NCI-H345 treated with DMSO at 0.1 percent for 48 hours (cell line): ENCODE results near the gene ATAD1.
A peak's percentile ranks its signal among the peaks of the same experiment; 100 is the strongest.
"Not testable (repeated sequence)": the region's sequence is repeated elsewhere in the genome, so short reads cannot be mapped to it uniquely, and the experiment has no call there.

ENCODE experiments used
- DNase-seq: peaks from one replicate; lab custom pipeline; 2025; ENCODE audit not compliant: unreplicated experiment; lab: John Stamatoyannopoulos, UW

The ATAD1 gene

DNA sequence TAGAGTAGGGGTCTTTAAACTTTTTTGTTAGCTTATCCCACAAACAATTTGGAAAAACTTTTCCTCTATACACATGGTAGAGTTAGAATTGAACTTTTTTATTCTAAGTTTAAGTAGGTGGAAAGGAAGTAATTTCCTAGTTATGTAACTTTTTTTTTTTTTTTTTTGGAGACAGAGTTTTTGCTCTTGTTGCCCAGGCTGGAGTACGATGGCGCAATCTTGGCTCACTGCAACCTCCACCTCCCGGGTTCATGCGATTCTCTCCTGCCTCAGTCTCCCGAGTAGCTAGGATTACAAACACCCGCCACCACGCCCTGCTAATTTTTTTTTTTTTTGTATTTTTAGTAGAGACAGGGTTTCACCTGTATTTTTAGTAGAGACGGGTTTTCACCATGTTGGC, 28.7 kb upstream of the ATAD1 start:
- DNase-seq, result not testable (repeated sequence)

DNA sequence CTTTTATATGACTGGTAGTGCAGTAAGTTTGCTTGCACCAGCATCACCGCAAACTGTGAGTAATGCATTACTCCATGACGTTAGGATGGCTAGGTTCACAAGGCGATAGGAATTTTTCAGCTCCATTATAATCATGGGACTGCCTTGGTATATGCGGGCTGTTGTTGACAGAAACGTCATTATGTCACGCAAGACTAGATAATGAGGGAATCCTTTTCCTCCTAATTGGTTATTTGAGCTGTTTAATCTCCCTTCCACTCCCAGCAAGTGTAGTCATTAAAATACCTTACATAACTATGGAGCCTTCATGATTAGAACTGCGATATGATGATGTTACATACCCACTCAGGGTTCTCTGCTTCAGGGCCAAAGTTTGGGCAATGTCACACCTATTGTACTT, 28.0 kb upstream of the ATAD1 start:
- DNase-seq, result no peak

DNA sequence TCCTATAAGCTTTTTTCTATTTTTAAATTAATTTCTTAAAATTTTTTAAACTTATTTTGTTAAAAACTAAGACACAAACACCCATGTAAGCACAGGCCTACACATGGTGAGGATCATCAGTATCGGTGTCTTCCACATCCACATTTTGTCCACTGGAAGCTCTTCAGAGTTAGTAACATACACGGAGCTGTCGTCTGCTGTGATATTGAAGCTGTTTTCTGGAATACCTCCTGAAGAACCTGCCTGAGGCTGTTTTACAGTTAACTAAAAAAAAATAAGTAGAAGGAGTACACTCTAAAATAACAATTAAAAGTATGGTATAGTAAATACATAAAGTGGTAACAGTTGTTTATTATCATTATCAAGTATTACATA, 27.6 kb upstream of the ATAD1 start:
- no peak for DNase-seq

DNA sequence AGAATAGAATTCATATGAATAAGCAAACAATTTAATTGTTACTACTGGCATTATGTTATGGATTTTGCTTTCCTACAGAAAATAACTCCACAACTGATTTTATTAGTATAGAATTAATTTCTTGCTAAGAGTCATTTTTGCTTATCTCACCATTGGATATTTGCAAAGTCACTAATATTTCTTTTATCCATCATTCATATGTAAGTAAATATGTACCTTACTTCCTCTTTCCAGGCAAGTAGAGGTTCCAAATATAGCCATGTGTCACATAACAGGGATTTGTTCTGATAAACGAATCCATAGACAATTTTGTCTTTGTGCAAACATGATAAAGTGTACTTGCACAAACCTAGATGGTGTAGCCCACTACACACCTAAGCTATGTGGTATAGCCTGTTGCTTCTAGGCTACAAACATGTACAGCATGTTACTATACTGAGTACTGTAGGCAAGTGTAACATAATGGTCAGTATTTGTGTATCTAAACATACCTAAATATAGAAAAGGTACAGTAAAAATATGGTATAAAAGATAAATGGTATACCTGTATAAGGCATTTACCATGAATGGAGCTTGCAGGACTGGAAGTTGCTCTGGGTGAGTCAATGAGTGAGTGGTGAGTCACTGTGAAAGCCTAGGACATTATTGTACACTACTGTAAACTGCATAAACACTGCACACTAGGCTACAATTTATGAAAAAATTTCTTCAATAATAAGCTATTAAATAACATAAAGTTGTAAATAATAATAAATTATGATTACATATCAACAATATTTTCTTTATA, 27.0 kb upstream of the ATAD1 start:
- no peak for DNase-seq

DNA sequence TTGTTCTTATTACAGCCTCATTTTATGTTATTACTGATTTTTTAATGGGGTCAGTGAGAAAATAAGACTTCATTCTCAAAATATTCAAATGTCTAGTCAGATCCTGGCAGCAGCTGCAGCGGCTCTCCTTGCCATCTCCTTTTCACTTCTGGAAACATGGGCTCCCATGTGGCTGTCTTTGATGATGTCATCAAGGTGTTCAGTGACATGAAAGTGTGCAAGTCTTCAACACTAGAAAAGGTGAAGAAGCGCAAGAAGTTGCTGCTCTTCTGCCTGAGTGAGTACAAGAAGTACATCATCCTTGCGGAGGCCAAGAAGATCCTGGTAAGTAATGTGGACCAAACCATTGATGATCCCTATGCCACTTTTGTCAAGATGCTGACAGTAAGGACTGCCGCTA, 25.7 kb upstream of the ATAD1 start:
- no peak for DNase-seq

DNA sequence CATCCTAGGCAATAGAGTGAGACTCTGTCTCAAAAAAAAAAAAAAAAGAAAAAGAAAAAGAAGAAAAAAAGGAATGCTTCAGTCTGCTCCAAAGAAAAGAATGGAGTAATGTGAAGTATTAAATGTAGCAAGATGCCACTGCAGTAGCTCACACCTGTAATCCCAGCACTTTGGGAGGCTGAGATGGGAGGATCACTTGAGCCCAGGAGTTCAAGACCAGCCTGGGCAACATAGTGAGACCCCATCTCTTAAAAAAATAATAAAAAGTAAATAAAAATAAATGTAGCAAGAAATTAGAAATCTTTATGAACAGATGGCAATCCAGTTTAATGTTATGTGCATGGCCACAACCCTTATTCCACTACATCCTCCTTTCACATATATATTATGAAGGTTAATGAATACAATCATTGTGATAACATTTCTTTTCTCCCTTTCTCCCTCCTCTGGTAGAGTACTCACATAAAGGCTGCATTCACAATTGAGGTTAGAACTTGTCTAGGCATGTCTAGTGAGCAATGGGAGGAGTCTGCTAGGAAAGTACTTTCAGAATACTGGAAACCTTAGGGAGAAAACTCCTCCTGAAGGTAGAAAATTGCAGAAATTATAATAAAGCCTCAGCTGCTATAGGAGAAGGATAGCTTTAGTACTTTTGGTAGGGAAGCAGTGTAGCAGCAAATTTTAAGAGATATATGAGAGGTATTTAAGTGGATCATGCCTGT, 24.9 kb upstream of the ATAD1 start:
- DNase-seq, result no peak

DNA sequence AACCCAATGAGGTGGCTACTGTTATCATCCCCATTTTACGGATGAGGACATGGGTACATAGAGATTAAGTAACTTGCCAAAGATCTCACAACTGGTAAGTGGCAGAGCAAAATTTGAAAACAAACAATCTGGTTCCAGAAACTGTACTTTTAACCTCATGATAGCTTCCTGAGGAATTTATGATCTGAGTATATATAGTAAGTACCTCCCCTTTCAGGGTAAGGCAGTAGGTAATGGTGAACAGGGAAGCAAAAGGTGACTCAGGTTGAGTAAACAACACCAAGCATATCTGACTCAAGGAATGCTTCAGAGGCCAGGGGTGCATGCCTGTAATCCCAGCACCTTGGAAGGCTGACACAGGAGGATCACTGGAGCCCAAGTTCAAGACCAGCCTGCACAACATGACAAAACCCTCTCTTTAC, 24.2 kb upstream of the ATAD1 start:
- DNase-seq, result no peak

DNA sequence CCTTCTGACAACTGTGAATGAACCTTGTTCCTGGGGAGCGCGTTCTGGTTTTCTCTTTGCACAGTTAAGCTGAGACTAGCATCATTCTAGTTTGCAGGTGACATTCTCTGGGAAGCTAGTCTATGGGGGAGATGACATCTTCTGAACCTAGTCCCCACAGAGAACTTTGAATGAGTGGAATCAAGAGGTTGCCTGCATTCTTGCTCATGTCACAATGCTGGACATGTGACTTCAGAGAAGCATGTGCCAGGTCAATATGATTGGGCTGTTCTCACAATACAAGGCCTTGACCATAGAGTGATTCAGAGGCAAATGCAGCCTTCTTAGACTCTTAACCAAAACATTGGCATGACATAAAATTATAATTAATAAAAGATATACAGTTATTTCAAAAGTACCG, 23.2 kb upstream of the ATAD1 start:
- DNase-seq, result no peak

DNA sequence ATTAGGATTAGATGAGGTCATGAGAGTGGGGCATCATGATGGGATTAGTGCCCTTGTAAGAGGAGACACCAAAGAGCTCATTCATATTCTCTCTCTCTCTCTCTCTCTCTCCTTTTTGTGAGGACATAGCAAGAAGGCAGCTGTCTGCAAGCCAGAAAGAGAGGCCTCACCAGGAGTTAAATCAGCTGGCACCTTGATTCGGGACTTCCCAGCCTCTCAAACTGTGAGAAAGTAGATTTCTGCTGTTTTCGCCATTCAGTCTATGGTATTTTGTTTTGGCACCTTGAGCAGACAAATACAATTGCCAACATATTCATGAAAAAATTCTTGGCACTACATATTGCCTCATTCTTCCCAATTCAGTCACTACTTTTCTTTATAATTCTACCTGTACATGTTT, 20.6 kb upstream of the ATAD1 start:
- DNase-seq, result no peak

DNA sequence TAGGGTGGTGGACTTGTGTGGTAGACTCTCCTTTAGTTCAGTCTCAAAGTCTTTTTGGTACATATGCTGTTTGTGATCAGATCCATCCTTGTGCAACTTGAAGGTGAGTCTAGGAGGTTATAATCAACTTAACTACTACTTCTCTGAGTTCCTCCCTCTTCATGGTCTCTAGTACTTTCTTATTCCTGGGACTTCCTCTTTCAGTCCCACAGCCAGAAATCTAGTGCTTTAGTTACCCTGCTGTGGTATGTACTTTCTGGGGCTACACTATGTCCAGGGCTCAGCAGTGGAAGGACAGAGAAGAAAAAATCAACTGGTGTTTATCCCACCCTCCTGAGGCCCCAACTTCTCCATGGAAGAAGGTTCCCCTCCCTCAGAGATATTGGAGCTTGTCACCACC, 19.4 kb upstream of the ATAD1 start:
- DNase-seq, result no peak

DNA sequence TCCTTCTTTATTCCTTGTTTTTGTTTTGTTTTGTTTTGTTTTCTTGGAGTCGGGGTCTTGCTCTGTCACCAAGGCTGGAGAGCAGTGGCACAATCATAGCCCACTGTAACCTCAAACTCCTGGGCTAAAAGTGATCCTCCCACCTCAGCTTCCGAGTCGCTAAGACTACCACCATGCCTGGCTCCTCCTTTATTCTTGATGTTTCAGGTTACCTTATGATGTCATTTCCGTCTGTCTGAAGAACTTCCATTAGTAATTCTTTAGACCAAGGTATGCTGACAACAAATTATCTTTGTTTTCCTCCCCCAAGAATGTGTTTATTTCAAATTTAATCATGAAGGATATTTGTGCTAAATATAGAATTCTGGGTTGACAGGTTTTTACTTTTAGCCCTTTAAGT, 18.1 kb upstream of the ATAD1 start:
- DNase-seq, result no peak

DNA sequence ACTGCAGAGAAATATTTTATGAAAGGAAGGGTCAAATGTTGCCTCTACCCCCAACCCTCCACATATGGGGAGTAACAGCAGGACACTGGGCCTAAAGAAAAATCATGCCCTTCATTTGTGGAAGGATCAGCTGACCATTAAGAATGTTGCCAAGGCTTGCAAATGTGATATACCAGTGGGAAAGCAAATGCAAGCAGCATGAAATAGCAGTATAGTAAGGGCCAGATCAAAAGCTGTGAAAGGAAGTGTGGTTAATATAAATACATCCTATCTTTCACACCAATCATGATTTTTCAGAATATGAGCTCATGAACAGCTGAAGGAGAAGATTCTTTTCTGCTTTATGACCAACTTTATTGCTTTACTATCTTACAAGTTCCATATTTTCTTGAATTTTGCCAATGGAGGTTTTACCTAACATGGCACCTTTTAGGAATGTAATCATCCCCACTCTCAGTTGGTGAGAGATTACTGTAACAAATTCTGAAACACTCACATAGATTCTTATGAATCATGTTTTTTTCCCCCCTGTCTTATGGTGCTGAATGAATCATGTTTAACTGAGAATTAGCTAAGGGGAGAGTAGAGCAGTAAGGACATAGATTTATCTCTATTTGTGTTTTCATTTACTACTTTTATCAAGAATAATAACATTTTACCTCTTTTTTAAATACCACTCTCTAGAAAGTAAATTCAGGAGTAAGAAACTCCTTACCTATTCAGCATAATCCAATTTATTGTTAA, 12.1 kb upstream of the ATAD1 start:
- no peak for DNase-seq

DNA sequence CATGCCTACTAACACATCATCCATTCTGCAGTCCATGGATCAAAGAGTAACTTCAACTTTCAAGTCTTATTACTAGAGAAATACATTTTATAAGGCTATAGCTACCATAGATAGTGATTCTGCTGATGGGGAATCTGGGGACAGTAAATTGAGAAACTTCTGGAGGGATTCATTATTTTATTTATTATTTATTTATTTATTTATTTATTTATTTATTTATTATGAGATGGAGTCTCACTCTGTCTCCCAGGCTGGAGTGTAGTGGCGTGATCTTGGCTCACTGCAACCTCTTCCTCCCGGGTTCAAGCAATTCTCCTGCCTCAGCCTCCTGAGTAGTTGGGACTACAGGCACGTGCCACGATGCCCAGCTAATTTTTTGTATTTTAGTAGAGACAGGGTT, 11.0 kb upstream of the ATAD1 start:
- not testable (repeated sequence) for DNase-seq

DNA sequence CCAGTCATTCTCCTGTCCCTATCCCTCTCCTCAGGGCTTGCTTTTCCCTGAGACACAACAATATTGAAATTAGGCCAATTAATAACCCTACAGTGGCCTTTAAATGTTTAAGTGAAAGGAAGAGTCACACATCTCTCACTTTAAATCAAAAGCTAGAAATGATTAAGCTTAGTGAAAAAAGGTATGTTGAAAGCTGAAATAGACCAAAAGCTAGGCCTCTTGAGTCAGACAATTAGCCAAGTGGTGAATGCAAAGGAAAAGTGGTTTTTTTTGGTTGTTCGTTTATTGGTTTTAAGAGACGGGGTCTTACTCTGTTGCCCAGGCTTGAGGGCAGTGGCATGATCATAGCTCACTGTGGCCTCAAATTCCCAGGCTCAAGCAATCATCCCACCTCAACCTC, 9.7 kb upstream of the ATAD1 start:
- DNase-seq, result no peak

DNA sequence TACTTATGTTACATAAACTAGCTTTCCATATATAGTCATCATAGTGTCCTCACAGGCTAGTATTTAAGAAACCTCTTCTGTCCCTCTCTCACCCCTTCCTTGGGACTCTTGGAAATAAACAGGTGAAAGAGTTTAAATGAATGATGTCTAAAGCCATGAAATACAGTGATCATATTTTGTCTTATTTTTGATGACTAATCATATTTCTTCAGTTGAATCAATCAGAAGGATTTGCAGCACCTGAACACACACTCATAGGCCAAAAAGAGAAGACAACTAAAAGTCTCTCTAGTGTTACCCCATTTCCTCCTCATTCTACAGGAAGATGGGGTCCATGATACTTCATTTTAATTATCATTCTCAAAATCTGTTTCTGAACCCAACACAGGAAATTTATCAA, 8.6 kb upstream of the ATAD1 start:
- DNase-seq, result no peak

DNA sequence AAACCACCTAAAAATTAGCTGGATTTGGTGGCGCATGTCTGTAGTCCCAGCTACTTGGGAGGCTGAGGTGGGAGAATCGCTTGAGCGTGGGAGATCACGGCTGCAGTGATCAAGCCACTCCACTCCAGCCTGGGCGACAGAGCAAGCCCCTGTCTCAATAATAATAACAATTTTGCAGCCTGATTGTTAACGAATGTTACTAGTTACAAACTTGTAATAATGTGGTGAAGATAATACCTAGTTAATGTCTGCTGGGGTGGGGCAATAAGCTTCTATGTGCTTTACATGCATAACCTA, 1.2 kb upstream of the ATAD1 start:
- DNase-seq, result no peak

DNA sequence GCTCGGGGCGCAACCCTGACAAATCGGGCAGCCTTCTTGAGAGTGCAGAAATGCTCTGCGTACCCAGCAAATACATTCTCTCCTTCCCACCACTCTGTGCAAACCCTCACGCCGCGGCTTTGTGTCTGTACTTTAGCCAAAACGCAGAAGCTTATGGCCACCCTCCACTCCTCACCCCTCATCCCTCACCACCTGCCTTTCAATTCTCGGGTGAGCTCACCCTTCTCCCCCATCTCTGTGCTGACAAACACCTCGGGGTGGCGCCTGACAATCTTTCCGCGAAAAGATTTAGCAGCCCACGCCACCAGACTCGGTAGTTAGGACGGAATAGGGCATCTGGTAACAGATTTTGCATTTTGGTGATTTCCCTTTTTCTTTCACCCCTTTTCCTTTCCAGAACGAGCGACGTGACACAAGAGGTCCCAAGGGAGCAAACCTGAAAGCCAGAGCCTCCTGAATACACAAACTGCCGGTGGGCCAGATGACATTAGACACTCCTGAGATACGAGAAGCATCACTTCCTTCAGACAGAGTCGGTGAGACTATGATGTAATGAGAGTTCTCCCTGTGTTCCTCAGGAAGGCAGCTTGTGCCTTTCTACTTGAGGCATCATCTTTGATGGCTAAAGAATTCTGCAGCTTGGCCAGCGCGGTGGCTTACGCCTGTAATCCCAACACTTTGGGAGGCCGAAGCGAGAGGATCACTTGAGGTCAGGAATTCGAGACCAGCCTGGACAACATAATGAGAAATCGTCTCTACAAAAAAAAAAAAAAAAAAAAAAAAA, 671 bp upstream of the ATAD1 start:
- DNase-seq, result peak; percentile 55

DNA sequence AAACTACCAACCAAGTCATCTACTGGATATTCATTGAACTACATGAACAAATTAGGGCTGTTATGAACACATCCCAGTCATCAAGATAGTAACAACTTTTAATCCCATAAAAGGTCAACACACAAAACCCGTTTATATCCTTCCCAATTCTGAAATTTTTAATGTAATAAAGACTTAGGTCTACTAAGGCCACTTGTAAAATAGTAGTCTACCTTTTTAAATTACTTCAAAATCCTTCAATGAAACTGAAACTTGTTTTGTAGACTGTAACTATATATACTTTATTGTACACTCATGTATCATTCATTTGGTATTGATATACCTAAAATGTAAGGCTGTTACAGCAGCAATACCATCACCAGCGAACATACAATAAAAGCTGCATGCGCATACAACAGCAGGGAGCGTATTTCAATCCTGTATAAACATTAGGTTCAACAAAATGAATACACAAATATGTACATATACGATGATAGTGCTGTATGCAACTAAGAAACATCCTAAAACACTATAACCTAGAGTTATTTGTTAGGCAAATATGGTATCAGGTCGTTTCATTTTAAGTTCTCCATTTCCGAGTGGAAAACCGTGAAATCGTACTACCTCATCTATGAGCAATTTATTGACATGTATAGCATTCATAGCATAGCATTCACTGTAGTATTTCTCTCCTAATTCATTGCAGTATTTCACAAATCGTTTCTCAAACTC, 973 bp downstream of the ATAD1 start:
- no peak for DNase-seq

DNA sequence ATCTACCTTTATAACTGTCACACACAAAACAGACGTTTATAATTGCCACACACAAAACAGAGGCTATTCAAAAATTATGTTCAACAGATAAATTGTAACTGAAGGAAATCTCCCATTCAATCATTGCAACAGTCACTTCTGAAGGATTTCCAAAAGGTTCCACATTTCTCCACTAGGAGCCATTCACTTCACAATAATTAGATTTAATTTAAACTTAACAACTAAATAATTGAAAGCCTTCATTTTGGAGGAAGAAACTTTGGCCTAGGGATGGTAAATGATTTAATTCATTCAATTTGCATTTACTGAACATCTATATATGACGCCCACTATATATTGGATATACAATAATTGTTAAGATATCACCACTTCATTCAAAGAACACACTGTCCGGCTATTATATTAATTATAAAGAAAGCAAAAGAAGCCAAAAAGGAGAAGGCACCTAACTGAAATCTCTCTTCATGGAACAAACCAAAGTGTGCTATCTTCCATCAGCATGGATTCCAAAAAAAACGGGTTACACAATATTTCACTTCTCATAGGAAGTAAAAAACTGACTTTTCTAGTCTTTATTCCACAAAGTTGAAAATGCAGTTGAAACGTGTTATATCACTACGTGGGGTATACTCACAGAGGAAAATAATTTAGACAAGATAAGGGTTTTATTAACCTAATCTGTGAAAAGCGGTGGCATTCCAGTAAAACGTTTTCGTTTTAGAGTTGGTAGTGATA, 1.7 kb downstream of the ATAD1 start:
- no peak for DNase-seq

DNA sequence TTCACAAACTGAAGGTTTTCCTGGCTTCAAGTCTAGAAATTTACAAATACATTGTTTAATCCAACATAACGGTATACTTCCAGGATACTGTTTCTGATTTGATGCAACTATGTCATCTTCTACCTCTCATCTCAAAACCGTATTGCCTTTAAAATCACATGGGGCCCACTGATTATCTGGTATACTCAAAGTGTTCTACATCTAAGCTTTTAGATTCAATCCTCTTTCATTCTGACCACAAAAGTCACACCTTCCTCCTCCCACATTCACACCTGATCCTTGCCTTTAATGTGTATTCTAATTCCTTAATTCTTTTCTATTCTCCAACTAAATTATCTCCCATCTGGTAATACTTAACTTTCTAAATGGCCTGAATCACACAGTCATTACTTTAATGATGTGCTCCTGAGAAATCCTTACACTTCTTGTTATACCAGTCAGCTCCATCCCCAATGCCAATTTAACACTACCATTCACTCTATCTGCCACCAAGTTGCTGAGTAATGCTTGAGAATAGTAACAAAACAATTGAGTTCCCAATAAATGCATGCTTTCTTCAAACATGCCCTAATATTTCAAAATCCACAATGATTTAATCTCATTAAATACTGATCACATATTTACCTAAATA, 13.0 kb downstream of the ATAD1 start:
- DNase-seq, result no peak
